Measurements from ENCODE around the gene WNK2.

GRCh38 chr9:93305497-93306020 lies 121.6 kb downstream of the WNK2 start:
- TF ChIP-seq CTCF (IDR thresholded peaks at IDR 0.05) (no peak), POLR2A (IDR thresholded peaks at IDR 0.05) (no peak)

Measured in adrenal gland (tissue), 5 donors.